ENCODE data around the gene IFT20.
"Not testable (repeated sequence)": the region's sequence is repeated elsewhere in the genome, so short reads cannot be mapped to it uniquely, and the experiment has no call there.

The IFT20 gene

GRCh38 chr17:28363776-28364650 is 28.7 kb upstream of the IFT20 start:
- DNase-seq, result no peak

GRCh38 chr17:28363186-28363585 is 27.9 kb upstream of the IFT20 start:
- no peak for DNase-seq

- no peak for DNase-seq
Measured at GRCh38 chr17:28357901-28358197, 22.6 kb upstream of the IFT20 start.

- peak; percentile 96 for DNase-seq
Measured at GRCh38 chr17:28357061-28357900, 22.0 kb upstream of the IFT20 start, which contains the start of gene POLDIP2. Gene POLDIP2, minus strand, starts transcription at chr17:28357527. Its CDS starts 79 bp downstream, at chr17:28357448.

- DNase-seq, result no peak
Measured at GRCh38 chr17:28350271-28350670, 15.0 kb upstream of the IFT20 start.

GRCh38 chr17:28348979-28349378 is 13.7 kb upstream of the IFT20 start:
- DNase-seq, result no peak

DNA sequence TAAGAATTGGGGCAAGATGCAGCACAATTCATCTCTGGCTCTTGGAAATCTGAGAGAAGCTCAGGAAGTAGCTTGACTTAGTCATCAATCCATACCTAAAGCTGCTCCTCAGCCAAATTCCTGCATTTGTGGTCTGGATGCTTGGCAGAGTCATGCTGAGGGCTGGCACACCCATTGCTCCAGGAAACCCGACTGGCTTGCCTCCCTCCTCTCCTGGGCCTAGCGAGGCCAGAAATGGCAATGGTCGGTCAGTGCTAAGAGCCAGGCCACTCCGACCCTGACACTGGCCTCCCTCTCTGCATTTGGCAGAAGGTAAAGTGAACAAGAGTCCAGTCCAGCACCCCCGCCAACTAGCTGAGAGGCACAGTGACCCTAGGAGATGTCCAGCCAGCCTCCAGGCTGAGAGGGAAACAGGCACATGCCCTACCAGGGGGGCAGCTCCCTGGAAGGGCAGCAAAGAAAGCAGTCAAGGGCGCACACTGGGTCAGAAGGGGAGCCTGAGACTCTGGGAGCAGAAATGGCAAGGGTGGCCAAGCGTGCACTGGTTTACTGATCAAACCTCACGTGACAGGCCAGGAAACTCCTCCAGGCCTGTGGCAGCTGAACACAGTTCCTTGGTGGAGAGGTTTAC is 12.1 kb upstream of the IFT20 start:
- DNase-seq, result no peak

DNA sequence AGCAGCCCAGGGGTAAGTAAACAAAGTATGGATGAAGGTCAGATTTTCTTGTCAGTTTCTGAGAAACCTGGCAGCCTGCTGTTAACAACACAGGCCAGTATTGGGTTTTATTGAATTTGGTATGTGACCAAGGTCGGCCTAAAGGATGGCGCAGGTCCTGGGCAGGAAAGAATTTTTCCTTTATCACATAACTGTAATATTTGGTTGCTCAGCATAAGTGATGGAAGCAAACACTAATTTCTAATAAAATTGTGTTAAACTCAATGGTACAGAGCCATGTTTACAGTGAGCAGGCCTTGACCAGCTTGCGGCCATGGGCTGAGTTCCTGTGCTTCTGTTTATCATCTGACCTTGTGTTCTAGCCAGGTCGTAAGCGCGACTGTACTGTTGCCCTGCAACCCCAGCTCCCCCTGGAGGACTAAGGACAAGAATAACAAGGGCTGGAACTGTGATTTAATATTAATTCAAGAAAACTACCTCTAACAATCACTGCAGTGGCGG is 11.5 kb upstream of the IFT20 start:
- DNase-seq, result no peak

GRCh38 chr17:28346199-28346580 is 10.9 kb upstream of the IFT20 start:
- no peak for DNase-seq

- DNase-seq, result no peak
Measured at GRCh38 chr17:28345419-28346198, 10.3 kb upstream of the IFT20 start.

GRCh38 chr17:28344435-28344901 is 9.2 kb upstream of the IFT20 start:
- DNase-seq, result no peak

DNA sequence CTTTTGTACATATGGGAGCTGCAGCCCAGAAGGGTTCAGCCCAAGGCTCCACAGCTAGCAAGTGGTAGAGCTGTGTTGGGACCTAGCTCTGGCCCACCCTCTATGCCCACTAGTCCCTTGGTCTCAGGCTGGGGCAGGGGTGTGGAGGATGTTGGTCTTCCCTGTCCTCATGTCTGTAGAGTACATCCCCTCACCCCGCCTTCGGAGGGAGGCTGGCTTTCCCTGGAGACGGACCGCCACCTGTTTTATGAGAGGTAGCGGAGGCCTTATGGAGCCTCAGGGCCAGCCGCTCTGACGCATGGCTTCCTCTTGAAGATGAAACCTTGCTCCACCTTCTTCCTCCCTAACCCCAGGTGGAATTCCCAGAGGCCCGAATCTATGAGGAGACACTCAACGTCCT is 8.7 kb upstream of the IFT20 start:
- no peak for DNase-seq

DNA sequence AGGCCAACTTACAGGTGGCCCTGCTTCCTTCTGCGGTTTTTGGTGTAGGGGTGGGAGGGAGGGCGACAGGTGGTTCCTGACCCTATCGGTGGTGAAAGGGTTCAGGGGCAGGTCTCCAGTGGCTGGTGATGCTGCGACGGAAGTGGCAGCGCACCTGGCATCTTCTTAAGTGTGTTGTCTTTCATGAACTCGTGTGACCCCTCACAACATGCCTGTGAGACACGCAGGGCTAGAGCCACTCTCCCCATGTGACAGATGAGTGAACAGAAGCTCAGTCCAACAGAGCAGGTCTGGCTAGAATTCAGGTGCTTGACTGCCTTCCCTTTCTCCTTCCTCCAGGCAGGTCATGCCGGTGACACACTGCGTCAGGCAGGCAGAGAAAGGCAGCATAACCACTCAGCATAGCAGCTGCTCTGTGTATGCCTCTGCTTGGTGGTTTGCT is 8.2 kb upstream of the IFT20 start:
- no peak for DNase-seq

DNA sequence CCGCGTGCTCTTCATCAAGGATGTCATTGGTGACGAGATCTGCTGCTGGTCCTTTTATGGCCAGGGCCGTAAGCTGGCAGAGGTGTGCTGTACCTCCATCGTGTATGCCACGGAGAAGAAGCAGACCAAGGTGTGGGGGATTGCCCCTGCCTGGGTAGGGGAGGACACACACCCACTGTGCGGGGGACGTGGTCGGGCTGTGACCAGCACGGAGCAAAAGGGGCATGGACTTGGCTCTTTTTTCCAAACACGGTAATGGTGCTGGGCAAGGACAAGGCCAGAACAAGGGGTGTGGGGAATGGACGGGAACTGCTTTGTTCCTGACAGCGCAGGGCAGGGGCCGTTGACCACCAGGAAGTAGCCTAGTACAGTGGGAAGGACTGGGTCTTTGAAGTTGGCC is 7.0 kb upstream of the IFT20 start:
- DNase-seq, result no peak

GRCh38 chr17:28341516-28341915 is 6.2 kb upstream of the IFT20 start:
- no peak for DNase-seq

- no peak for DNase-seq
Measured at GRCh38 chr17:28340374-28340773, 5.1 kb upstream of the IFT20 start.

GRCh38 chr17:28339431-28339830 is 4.2 kb upstream of the IFT20 start:
- DNase-seq, result no peak

DNA sequence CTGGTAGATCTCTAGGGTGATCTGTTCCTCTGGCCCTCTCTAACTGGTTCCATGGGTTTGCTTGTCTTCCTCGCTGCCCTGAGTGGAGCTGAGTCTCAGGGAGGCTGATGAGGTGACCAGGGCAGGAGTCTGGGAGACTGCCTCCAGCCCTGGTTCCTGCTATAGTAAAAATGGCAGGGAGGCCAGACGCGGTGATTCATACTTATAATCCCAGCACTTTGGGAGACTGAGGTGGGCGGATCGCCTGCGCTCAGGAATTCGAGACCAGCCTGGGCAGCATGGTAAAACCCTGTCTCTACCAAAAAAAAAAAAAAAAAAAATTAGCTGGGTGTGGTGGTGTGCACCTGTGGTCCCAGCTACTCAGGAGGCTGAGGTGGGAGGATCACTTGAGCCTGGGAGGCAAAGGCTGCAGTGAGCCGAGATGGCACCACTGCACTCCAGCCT is 3.5 kb upstream of the IFT20 start:
- DNase-seq, result not testable (repeated sequence)

DNA sequence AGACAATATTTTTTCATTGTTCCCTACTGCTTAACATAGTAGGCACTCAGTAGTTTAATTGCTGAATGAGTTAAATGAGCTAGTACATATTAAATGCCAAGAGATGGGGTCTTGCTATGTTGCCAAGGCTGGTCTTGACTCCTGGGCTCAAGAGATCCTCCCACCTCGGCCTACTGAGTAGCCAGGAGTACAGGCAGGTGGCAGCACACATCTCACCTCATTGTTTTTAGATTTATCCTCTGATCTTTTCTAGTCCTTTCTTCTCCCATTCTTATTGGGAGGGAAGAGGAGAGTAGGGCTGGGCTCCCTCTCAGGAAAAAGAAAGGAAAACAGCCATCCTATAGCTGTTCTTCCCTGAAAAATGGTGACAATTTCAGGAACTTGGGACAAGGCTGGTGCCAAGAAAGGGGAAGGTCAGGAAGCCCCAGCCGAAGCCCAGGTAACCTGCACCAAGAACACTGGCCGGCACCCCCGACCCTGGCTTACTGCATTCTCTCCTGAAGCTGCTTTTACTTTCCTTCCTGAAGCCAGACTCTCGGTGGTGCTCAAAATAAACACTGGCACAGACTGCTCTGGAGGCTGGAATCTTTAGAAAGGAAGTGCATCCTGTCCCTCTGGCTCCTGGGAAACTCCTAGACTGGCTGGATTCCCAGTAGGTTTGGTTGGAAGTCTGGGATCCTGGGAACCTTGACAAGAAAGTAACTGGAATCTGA is 2.9 kb upstream of the IFT20 start:
- no peak for DNase-seq

GRCh38 chr17:28335959-28336871 is 943 bp upstream of the IFT20 start:
- no peak for DNase-seq
